ENCODE results near the gene SLC10A2.

The SLC10A2 gene

DNA sequence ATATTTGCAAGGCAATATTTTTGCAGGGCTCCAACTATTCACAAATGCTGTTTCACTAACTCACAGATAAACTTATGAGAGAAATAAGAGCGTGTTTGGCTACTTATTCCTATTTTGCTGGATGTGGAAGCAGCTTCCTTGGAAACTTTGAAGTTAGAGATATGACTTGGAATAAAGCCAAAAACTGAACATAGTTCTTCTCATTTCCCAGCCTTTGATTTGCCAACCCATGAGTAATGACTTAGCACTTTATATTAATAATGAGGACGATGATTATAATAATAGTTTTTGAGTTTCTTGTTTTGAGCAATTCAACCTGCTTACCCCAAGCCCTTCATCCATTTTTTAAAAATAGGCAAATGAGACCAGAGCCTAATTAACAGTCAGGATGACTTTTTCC lies 47.7 kb downstream of the SLC10A2 start:
- Mint-ChIP-seq H3K36me3 (no peaks in the 10 kb centered on the region), H3K4me1 (no peaks in the 10 kb centered on the region), H3K27me3 (no peaks in the 10 kb centered on the region), H3K4me3 (no peak overlapping the region), H3K9me3 (no peaks in the 10 kb centered on the region), H3K27ac (no peak overlapping the region)

GRCh38 chr13:103012646-103013045 lies 53.6 kb downstream of the SLC10A2 start:
- Mint-ChIP-seq H3K36me3 (no peaks in the 10 kb centered on the region), H3K27ac (no peak overlapping the region), H3K4me3 (no peak overlapping the region), H3K27me3 (no peaks in the 10 kb centered on the region), H3K4me1 (no peaks in the 10 kb centered on the region), H3K9me3 (no peaks in the 10 kb centered on the region)

GRCh38 chr13:103009051-103009840 lies 57.0 kb downstream of the SLC10A2 start:
- no peak overlapping the region for H3K4me3 Mint-ChIP-seq
- H3K9me3 Mint-ChIP-seq = no peaks in the 10 kb centered on the region
- H3K27ac Mint-ChIP-seq = no peak overlapping the region
- no peaks in the 10 kb centered on the region for H3K27me3 Mint-ChIP-seq
- H3K36me3 Mint-ChIP-seq = no peaks in the 10 kb centered on the region
- H3K4me1 Mint-ChIP-seq = no peaks in the 10 kb centered on the region

GRCh38 chr13:103007427-103007762 lies 58.8 kb downstream of the SLC10A2 start:
- no peak overlapping the region for H3K27ac Mint-ChIP-seq
- H3K36me3 Mint-ChIP-seq = no peaks in the 10 kb centered on the region
- H3K4me3 Mint-ChIP-seq = no peak overlapping the region
- no peaks in the 10 kb centered on the region for H3K4me1 Mint-ChIP-seq
- H3K27me3 Mint-ChIP-seq = no peaks in the 10 kb centered on the region
- no peaks in the 10 kb centered on the region for H3K9me3 Mint-ChIP-seq

- no peaks in the 10 kb centered on the region for H3K9me3 Mint-ChIP-seq
- no peak overlapping the region for H3K4me3 Mint-ChIP-seq
- H3K36me3 Mint-ChIP-seq = no peaks in the 10 kb centered on the region
- H3K4me1 Mint-ChIP-seq = no peaks in the 10 kb centered on the region
- H3K27ac Mint-ChIP-seq = no peak overlapping the region
- H3K27me3 Mint-ChIP-seq = no peaks in the 10 kb centered on the region
Observed at GRCh38 chr13:103006641-103007426, 59.4 kb downstream of the SLC10A2 start.

DNA sequence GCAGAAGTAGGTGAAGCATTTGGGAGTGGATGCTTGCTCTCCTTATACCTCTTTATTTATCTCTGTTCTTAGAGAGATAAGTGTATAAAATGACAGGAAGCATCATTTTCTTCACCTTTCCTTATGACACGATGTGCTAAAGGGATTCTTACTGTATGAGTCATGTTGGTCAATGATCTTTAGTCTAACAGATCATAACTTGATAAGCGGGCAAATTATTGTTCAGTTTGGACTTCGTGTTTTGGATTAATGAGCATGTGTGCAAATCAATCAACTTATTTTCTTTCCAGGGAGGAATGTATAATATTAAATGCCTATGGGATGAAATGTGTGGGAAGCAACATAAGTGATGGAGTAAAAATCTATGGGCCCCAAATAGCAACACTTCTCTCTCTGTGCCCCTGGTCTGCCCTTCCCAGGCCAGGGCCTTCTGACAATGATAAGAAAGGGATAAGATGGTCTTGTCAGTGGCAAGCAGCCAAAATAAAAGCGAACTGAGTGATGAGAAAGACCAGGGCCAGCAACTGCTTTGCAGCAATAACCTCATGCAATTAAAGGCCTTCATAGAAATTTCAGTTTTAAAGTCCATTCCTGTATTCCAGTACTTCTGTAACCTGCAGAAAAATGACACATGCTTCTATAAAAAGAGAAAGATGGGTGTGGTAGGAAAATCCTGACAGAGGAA lies 61.4 kb downstream of the SLC10A2 start:
- Mint-ChIP-seq H3K4me3 (no peak overlapping the region), H3K27ac (no peak overlapping the region), H3K4me1 (no peaks in the 10 kb centered on the region), H3K9me3 (no peaks in the 10 kb centered on the region), H3K27me3 (no peaks in the 10 kb centered on the region), H3K36me3 (no peaks in the 10 kb centered on the region)

- Mint-ChIP-seq H3K36me3 (no peaks in the 10 kb centered on the region), H3K9me3 (no peaks in the 10 kb centered on the region), H3K4me1 (no peaks in the 10 kb centered on the region), H3K27me3 (no peaks in the 10 kb centered on the region), H3K4me3 (no peak overlapping the region), H3K27ac (no peak overlapping the region)
Observed at GRCh38 chr13:103003631-103004030, 62.6 kb downstream of the SLC10A2 start.

DNA sequence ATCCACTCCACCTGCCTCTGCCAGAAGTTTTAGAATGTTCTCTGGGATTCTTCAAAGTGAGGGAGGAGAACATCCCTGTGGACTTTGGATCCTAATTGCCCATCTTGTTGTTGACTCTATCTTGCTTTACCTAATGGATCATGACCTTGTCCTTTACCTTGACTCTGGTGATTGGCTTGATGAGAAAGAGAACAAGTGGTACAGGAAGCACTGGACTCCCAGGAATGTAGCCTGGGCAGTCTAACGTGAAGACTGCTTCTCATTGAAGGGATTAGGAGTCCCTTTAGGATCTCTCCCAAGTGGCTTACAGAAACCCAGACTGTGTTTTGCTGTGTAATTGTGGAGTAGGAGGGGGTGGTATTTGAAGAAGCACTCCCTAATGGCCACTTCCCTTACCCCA lies 63.9 kb downstream of the SLC10A2 start:
- Mint-ChIP-seq H3K27me3 (no peaks in the 10 kb centered on the region), H3K4me3 (no peak overlapping the region), H3K36me3 (no peaks in the 10 kb centered on the region), H3K9me3 (no peaks in the 10 kb centered on the region), H3K4me1 (no peaks in the 10 kb centered on the region), H3K27ac (no peak overlapping the region)

GRCh38 chr13:103000157-103000556 lies 66.1 kb downstream of the SLC10A2 start:
- Mint-ChIP-seq H3K36me3 (no peaks in the 10 kb centered on the region), H3K4me3 (no peak overlapping the region), H3K27ac (no peak overlapping the region), H3K9me3 (no peaks in the 10 kb centered on the region), H3K4me1 (no peaks in the 10 kb centered on the region), H3K27me3 (no peaks in the 10 kb centered on the region)

- no peak overlapping the region for H3K27ac Mint-ChIP-seq
- H3K27me3 Mint-ChIP-seq = no peaks in the 10 kb centered on the region
Observed at GRCh38 chr13:102999499-102999898, 66.7 kb downstream of the SLC10A2 start.

More at GRCh38 chr13:102999499-102999898, 66.7 kb downstream of the SLC10A2 start:
- H3K4me3 Mint-ChIP-seq = no peak overlapping the region
- H3K4me1 Mint-ChIP-seq = no peaks in the 10 kb centered on the region
- no peaks in the 10 kb centered on the region for H3K36me3 Mint-ChIP-seq
- no peaks in the 10 kb centered on the region for H3K9me3 Mint-ChIP-seq
